Activated CD4-positive, alpha-beta T cell treated with anti-CD3 and anti-CD28 coated beads, Interleukin-2, amount 10 ng/mL, durations not matched to agents 7 days and 5 days (primary cell): ENCODE data around the gene ANO2. TPM values are rescaled to one million over a fixed set of nuclear protein-coding genes. Genes with fewer than 3 reads are reported as not detected.

Experiments
- CTCF ChIA-PET: fragments of 350-600 bp; sonication (Branson Sonifier 250); formaldehyde crosslinking; loops from one replicate; lab custom pipeline; 2021; ENCODE audit warnings: antibody characterized with exemption; lab: Charles Lee
- POLR2A ChIA-PET: fragments of 350-600 bp; sonication (Branson Sonifier 250); formaldehyde crosslinking; loops from one replicate; lab custom pipeline; 2021; ENCODE audit warnings: antibody characterized with exemption; lab: Charles Lee
- DNase-seq: peaks from one replicate; pipeline ENCODE4 v3.0.0-alpha.2; 2020
- H3K27ac Mint-ChIP-seq: one replicate; pipeline ENCODE4 v1.8.0; 2021; ENCODE audit warnings: mild to moderate bottlenecking, moderate library complexity, mixed read lengths
- H3K27me3 Mint-ChIP-seq: one replicate; pipeline ENCODE4 v1.8.0; 2021; ENCODE audit warnings: mixed read lengths
- H3K36me3 Mint-ChIP-seq: one replicate; pipeline ENCODE4 v1.8.0; 2021; ENCODE audit warnings: low read depth, mixed read lengths
- H3K4me1 Mint-ChIP-seq: one replicate; pipeline ENCODE4 v1.8.0; 2021; ENCODE audit warnings: mixed read lengths
- H3K4me3 Mint-ChIP-seq: one replicate; pipeline ENCODE4 v1.8.0; 2021; ENCODE audit warnings: mild to moderate bottlenecking, moderate library complexity, mixed read lengths
- H3K9me3 Mint-ChIP-seq: one replicate; pipeline ENCODE4 v1.8.0; 2021; ENCODE audit warnings: mixed read lengths
- total RNA-seq, 2 experiments: library from RNA; stranded (reverse); gene quantifications; one replicate each; pipeline ENCODE4 v1.2.3, GENCODE V29; 2021

Gene ANO2
- total RNA-seq, 2 experiments from 2014 or later: not detected

DNA sequence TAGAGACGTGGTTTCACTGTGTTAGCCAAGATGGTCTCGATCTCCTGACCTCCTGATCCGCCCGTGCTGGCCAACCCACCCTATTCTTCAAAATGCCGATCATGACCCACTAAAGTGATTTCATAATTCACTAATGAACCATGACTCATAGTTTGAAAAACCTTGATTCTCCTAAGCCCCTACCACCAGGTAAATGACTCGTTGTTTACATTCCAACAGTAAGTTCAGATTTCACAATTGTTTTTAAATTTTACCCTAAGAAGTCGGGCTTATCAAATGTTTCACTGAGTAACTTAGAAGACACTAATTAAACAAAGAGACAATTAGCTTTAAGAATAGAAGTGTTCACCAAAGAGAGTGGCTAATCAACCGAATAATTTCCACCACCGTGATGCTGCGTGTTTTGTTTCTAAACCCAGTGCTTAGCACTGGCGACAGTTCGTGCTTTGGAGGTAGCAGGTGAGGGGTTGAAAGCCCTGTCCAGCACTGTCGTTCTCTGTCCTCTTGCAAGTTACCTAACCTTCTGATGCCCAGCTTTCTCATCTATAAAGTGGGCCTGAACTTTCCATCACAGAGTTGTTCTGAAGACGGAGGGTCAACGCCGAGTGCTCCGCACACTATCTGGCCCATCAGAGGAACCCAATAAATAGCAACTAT, 376.6 kb downstream of the ANO2 start:
- no peak overlapping the region for H3K4me3 Mint-ChIP-seq
- no peak overlapping the region for H3K27ac Mint-ChIP-seq
- ChIA-PET CTCF (no interaction called here), POLR2A (no interaction called here)
- no peaks in the 10 kb centered on the region for H3K9me3 Mint-ChIP-seq
- H3K36me3 Mint-ChIP-seq: no peaks in the 10 kb centered on the region
- H3K4me1 Mint-ChIP-seq: no peaks in the 10 kb centered on the region
- no peak for DNase-seq
- no peaks in the 10 kb centered on the region for H3K27me3 Mint-ChIP-seq

DNA sequence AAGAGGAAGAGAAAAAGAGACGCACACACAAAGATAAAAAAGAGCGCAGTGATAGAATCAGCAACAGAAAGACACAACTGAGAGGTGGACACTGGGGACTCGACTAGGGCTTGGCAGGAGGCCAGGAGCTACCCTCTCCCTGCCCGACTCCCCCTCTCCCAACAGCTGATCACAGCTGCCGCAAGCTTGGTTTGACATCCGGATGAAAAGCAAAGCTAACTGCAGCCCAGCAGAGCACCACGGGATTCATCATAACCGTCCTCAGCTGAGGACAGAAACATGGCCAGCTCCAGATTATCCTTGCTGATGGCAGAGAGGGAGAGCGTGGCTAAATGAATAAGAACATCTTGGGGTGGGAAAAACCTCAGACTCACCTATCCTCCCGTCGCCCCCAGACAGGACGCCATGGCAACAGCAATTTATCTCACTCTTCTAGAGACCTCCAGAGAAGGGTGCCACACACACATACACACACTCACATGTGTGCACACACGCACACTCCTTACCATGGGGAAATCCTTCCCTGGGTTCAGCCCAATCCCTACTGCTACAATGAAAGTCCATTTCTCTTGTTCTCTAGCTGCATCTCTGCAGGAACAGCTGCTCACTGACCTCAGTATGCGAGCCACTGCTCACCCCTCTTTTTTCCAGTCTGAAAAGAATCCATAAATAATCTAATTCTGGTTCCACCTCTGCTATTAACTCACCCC, 377.9 kb downstream of the ANO2 start:
- H3K4me1 Mint-ChIP-seq: no peaks in the 10 kb centered on the region
- CTCF ChIA-PET: no interaction called here
- POLR2A ChIA-PET: no interaction called here

GRCh38 chr12:5565933-5566599, 379.0 kb downstream of the ANO2 start:
- POLR2A ChIA-PET: interaction anchor here (0.6 kb wide), 1 partner anchor 12 kb away, joined by 3 read pairs; no protein-coding TSS in a partner anchor
- no peaks in the 10 kb centered on the region for H3K36me3 Mint-ChIP-seq
- H3K4me3 Mint-ChIP-seq: no peak overlapping the region
- CTCF ChIA-PET: no interaction called here
- DNase-seq: no peak
- no peaks in the 10 kb centered on the region for H3K4me1 Mint-ChIP-seq
- no peak overlapping the region for H3K27ac Mint-ChIP-seq
- no peaks in the 10 kb centered on the region for H3K9me3 Mint-ChIP-seq
- no peaks in the 10 kb centered on the region for H3K27me3 Mint-ChIP-seq

More for the DNA sequence above, 377.9 kb downstream of the ANO2 start:
- Mint-ChIP-seq H3K4me3 (no peak overlapping the region), H3K27ac (no peak overlapping the region), H3K36me3 (no peaks in the 10 kb centered on the region), H3K9me3 (no peaks in the 10 kb centered on the region), H3K27me3 (no peaks in the 10 kb centered on the region)
- no peak for DNase-seq

DNA sequence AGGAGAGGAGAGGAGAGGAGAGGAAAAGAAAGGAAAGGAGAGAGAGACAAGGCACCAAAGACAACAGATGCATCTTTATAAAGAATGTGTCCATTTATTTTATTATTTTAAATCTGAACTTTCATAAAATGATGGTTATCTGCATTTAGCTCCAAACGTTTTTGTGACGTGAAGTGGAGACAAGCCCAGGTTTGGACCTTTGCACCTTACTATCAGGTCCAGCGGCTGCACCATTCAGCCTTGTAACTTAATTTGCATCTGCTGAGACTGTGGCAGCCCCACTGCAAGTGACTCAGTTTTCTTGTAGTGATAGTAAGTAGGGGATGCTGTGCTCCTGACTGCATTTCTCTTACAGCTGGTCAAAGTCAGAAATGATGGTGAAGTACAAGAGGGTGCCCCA, 382.5 kb downstream of the ANO2 start:
- ChIA-PET CTCF (no interaction called here), POLR2A (no interaction called here)
- Mint-ChIP-seq H3K27me3 (no peaks in the 10 kb centered on the region), H3K4me1 (no peaks in the 10 kb centered on the region), H3K36me3 (no peaks in the 10 kb centered on the region), H3K9me3 (no peaks in the 10 kb centered on the region), H3K4me3 (no peak overlapping the region), H3K27ac (no peak overlapping the region)
- no peak for DNase-seq

- no peaks in the 10 kb centered on the region for H3K9me3 Mint-ChIP-seq
- no peak for DNase-seq
- H3K4me1 Mint-ChIP-seq: no peaks in the 10 kb centered on the region
- H3K4me3 Mint-ChIP-seq: no peak overlapping the region
- ChIA-PET POLR2A (no interaction called here), CTCF (interaction anchor here (0.6 kb wide), 1 partner anchor 689 kb away, joined by 4 read pairs; no protein-coding TSS in a partner anchor)
- no peaks in the 10 kb centered on the region for H3K27me3 Mint-ChIP-seq
- H3K27ac Mint-ChIP-seq: no peak overlapping the region
- H3K36me3 Mint-ChIP-seq: no peaks in the 10 kb centered on the region
Observed at GRCh38 chr12:5561846-5562245, 383.2 kb downstream of the ANO2 start.

DNA sequence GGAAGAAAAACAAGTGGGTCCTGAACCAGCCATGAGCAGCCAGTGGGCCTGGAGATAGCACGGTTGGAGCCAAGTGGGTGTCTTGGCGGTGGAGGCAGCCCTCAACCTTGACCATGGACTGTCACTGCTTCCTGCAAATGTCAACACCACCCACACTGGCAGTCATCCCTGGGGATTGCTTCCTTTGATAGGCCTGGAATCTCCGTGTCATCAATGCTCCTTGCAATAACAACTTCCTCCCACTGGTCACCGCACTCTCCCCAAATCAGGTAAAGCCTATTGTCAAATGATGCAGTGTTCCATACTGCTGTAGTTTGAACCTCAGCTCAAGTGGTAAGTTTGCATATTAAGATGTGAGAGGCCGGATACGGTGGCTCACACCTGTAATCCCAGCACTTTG, 384.0 kb downstream of the ANO2 start:
- no peak for DNase-seq
- CTCF ChIA-PET: no interaction called here
- H3K36me3 Mint-ChIP-seq: no peaks in the 10 kb centered on the region
- H3K4me3 Mint-ChIP-seq: no peak overlapping the region
- H3K27me3 Mint-ChIP-seq: no peaks in the 10 kb centered on the region
- no peaks in the 10 kb centered on the region for H3K9me3 Mint-ChIP-seq
- POLR2A ChIA-PET: no interaction called here
- no peaks in the 10 kb centered on the region for H3K4me1 Mint-ChIP-seq
- H3K27ac Mint-ChIP-seq: no peak overlapping the region

GRCh38 chr12:5560265-5560664, 384.8 kb downstream of the ANO2 start:
- Mint-ChIP-seq H3K27me3 (no peaks in the 10 kb centered on the region), H3K4me1 (no peaks in the 10 kb centered on the region), H3K36me3 (no peaks in the 10 kb centered on the region), H3K4me3 (no peak overlapping the region), H3K27ac (no peak overlapping the region), H3K9me3 (no peaks in the 10 kb centered on the region)
- ChIA-PET CTCF (interaction anchor here (0.6 kb wide), 1 partner anchor 155 kb away, joined by 6 read pairs; no protein-coding TSS in a partner anchor), POLR2A (no interaction called here)
- no peak for DNase-seq

DNA sequence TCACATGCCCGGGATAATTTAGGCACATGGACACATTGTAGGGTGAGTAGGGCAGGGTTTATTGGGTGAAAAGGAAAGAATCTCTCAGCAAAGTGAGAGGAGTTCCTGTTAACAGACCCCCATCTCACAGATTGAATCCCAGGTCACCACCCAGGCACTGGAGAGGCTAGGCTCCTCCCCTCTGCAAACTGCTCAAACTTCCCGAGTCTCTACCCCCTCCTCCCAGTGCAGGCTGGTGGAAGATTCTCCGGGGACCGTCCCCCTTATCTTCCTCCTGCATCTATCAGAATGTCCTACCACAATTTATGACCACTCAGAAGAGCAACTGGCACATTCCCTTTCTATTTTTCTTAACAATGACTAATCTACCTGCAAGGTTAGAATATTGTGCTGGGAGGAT, 387.2 kb downstream of the ANO2 start:
- no peaks in the 10 kb centered on the region for H3K9me3 Mint-ChIP-seq
- no peaks in the 10 kb centered on the region for H3K27me3 Mint-ChIP-seq
- H3K27ac Mint-ChIP-seq: no peak overlapping the region
- ChIA-PET POLR2A (no interaction called here), CTCF (no interaction called here)
- no peaks in the 10 kb centered on the region for H3K4me1 Mint-ChIP-seq
- H3K4me3 Mint-ChIP-seq: no peak overlapping the region
- no peak for DNase-seq
- H3K36me3 Mint-ChIP-seq: no peaks in the 10 kb centered on the region

GRCh38 chr12:5556946-5557673, 387.9 kb downstream of the ANO2 start:
- Mint-ChIP-seq H3K4me1 (no peaks in the 10 kb centered on the region), H3K27ac (no peak overlapping the region), H3K27me3 (no peaks in the 10 kb centered on the region), H3K4me3 (no peak overlapping the region), H3K9me3 (no peaks in the 10 kb centered on the region), H3K36me3 (no peaks in the 10 kb centered on the region)
- ChIA-PET POLR2A (no interaction called here), CTCF (no interaction called here)
- no peak for DNase-seq

GRCh38 chr12:5556033-5556614, 388.9 kb downstream of the ANO2 start:
- H3K27me3 Mint-ChIP-seq: no peaks in the 10 kb centered on the region
- H3K27ac Mint-ChIP-seq: no peak overlapping the region
- CTCF ChIA-PET: no interaction called here
- H3K4me3 Mint-ChIP-seq: no peak overlapping the region
- peak; percentile 8 for DNase-seq
- H3K36me3 Mint-ChIP-seq: no peaks in the 10 kb centered on the region
- POLR2A ChIA-PET: no interaction called here
- H3K9me3 Mint-ChIP-seq: no peaks in the 10 kb centered on the region
- H3K4me1 Mint-ChIP-seq: no peaks in the 10 kb centered on the region

DNA sequence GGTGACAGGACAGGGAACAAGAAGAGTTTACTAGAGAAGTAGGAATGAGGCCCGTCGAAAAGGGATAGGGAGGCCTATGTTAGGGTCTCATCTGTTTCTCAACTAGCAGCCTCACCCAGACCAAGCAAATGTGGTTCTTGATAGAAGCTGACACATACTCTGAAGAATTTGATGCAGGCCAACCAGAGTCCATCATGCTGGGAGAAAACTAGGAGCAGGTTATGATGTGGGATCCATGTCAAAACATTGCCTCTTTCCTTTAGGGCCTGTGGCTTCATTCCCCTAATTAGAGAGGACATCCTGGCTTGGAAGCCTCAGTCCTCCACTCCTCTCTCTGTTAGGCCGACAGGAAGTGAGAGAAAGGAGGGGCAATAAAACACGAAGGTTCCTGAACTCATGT, 390.3 kb downstream of the ANO2 start:
- ChIA-PET CTCF (interaction anchor here (1.3 kb wide), 1 partner anchor 20 kb away, joined by 3 read pairs; no protein-coding TSS in a partner anchor), POLR2A (no interaction called here)
- Mint-ChIP-seq H3K9me3 (no peaks in the 10 kb centered on the region), H3K4me1 (no peaks in the 10 kb centered on the region), H3K27me3 (no peaks in the 10 kb centered on the region), H3K27ac (no peak overlapping the region), H3K4me3 (no peak overlapping the region), H3K36me3 (no peaks in the 10 kb centered on the region)
- DNase-seq: no peak

DNA sequence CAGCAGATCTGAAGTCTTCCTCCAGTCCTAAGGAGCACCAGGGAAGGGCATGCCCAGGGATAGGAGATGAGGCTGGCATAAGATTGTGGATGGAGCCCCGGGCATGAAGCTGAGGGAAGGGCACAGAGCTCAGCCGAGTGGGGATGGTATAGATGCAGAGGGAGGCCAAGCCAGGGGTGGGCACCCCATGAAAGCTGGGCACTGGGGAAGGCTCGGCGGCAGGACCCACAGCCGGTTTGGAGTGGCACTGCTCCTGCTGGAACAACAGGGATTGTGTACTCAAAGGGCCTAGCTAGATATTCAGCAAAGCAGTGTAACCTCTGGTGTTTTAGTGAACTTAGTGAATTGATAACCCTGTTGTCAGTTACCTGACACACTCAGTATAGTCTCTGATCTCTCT, 396.0 kb downstream of the ANO2 start:
- no peaks in the 10 kb centered on the region for H3K36me3 Mint-ChIP-seq
- no peak overlapping the region for H3K27ac Mint-ChIP-seq
- POLR2A ChIA-PET: no interaction called here
- CTCF ChIA-PET: no interaction called here
- H3K4me3 Mint-ChIP-seq: no peak overlapping the region
- H3K27me3 Mint-ChIP-seq: no peaks in the 10 kb centered on the region
- no peaks in the 10 kb centered on the region for H3K4me1 Mint-ChIP-seq
- H3K9me3 Mint-ChIP-seq: peaks cover 3% of the 10 kb centered on the region
- no peak for DNase-seq
